GM20431 (cell line): Measurements from ENCODE around the gene DPT.

Experiments used
- in situ Hi-C: fragments of 300-500 bp; cut with MseI, MboI; formaldehyde crosslinking; loops from one replicate; pipeline ENCODE4 v1.15.0; 2020; ENCODE audit warnings: low sequenced_read_pairs; ENCODE audit not compliant: unreplicated experiment

DPT gene

DNA sequence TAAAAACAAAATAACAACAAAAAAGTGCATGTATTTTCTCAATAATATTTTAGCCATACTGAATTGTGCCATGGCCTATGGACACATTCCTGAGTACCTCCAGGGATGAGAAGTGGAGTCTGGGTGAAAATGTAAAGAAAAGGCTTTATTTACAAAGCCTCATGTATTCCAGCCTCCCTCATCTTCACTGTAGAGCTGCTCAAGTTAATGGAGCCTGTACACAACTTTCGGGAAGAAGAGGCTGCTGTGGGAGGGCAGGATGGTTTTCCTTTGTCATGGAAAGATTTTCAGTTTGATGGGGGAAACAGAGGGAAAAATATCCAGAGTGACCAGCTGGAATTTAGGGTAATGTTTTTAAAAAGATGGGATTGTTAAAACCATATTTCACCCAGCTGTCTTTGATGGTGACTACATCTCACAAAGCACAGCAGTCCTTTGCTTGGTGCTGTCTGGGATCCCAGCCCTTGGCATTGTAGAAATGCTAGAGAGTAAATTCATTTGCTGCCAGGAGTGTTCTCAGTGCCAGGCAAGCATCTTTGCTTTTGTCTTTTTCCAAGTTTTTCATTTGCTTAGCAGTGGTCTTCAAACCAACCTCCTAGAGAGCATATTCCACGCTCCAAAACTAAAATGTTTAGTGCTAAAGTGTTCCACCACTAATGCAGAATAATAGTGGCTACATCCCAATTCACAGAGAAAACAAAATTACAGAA, 54.9 kb downstream of the DPT start:
- in situ Hi-C loops: no loop called here

DNA sequence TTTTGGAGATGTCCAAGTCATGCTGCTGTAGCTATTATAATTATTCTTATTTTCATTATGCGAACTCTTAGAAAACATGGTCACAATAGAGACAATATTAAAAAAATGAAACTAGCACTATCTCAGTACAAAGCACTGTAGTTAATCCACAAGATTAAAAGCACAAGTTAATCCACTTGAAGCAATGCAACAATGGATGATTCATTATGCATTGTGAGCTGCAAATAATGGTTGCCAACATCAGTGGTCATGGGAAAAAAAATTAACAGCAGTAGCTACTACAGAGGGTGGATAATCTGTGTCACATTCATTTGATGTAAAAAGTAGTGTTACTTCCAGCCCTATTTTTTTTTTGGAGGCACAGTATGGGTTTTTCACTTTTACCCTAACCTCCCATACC, 56.7 kb downstream of the DPT start:
- in situ Hi-C loops: no loop called here

DNA sequence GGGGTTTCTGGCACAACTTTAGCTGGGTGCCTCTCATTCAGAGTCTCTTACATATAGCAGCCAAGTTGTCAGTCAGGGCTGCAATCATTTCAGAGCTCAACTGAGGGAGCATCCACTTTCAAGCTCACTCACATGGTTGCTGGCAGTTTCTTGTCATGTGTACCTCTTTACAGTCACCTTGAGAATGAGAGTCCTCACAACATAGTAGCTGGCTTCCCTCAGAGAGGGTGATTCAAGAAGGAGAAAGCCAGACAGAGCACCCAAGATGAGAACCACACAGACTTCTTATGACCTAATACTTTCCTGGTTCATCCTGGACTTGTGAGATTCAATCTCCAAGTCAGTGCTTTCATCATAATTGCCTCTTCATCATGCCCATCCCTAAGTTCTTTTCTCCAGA, 57.2 kb downstream of the DPT start:
- in situ Hi-C loops: no loop called here

DNA sequence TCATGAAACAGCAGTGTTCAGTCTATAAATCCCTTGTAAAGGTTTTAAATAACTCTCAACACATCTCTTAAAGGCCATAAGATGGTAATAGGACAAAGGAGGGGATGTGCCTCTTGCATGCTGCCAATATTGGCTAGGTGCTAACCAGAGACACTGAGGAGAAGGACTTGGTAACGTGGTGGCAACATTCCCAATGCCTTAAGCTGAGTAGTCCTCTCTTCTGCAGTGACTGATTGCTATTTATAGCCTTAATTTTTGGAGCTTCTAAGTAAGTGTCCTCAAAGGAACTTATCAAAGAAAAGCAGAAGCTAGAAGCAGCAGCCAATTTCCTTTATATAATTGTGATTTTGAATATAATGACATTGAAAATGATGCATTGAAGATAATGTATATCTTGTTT, 63.0 kb downstream of the DPT start:
- in situ Hi-C loops: no loop called here

DNA sequence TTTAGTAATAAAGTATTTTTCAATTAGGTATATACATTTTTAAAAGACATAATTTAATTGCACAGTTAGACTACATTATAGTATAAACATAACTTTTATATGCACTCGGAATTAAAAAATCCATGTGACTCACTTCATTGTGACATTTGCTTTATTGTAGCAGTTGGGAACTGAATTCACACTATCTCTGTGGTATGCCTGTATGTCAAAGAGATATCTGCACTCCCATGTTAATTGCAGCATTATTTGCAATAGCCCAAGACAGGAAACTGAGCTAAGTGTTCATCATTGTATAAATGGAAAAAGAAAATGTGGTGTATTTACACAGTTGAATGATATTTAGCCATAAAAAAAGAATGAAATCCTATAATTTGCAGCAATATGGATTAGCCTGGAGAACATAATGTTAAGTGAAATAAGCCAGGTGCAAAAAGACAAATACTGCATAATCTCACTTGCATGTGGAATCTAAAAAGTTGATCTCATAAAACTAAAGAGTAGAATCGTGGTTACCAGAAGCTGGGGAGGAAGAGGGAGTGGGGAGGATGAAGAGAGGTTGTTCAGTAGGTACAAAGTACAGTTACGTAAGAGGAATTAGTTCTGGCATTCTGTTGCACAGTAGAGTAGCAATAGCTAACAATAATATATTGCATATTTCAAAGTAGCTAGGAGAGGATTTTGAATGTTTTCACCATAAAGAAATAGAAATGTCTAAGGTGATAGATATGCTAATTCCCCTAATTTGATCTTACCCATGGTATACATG, 64.8 kb downstream of the DPT start:
- in situ Hi-C loops: no loop called here

DNA sequence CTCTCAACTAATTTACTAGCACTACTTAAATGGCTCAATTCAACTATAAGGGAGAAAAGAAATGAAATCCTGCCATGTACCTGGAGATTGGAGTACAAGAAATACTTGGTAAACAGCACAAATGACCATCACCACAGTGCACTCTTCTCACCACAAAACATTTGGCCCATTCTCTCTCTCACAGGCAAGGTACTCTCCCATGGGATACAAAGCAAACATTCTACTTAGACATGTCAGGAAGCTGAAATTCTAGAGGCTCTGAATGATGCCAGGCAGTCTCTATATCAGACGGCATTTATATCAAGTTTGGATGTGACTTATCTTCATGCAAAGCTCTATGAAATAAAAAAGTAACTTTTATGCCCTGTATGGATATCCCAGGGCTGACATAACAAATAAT, 72.5 kb downstream of the DPT start:
- in situ Hi-C loops: no loop called here

DNA sequence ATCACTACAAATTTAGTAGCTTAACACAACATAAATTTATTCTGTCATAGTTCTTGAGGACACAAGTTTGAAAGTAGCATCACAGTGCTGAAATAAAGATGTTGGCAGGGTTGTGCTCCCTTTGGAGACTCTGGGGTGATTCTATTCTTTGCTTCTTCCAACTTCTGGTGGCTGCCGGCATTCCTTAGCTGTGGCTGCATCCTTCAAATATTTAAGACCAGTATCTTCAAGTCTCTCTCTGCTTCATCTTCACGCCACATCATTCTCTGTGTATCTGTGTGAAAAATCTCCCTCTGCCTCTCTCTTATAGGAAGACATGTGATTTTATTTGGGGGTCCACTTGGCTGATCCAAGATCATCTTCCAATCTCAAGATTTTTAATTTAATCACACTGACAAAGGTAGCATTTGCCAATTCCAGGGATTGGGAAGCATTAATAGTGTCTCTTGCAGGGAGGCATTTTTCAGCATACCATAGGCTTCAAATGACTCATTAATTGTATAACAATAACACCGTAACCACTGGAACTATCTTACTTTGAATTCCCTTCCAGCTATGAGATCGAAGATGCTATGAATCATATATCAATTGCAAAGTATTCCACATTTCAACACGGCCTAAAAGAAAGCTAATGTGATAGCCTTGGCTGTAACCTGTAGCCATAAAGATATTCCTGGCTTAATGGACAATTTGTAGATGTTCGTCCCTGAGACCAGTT, 74.6 kb downstream of the DPT start:
- in situ Hi-C loops: no loop called here

DNA sequence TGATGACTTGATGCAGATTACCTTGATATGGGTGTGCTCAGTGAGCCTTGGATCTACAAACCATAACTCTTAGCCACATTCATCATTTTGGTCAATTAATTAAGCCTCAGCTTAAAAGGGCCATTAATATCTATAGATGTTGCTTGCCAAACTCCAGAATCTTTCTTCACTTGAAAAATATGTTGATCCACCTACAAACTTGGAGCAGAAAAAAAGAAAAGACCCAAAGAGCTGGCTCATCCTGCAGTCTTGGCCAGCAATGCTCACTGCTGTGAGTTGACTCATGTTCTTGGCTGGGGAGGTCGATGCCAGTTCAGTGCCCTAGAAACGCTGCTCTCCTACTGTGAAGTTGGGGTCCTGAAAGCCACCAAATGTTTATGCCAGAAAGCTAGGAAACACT, 75.4 kb downstream of the DPT start:
- in situ Hi-C loops: no loop called here

DNA sequence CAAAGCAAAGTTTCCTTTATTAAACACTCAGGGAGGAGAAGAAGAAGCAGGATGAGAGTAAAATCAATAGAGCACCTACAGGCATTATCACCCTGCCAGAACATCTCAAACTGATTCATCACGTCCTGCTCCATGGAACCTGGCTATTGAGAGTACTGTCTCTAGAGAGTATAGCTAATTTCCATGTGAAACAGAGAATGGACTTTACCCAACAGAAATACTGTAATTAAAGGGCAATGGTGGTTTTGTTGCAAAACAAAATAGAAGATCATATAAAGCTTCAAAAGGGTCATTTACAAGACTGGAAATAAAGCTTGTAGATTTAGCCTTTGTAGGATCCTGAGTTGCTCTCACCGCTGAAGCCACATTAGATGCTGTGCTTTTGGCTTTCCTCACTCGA, 83.3 kb downstream of the DPT start:
- in situ Hi-C loops: no loop called here
